ENCODE data around the gene ITPR3.
A peak's percentile ranks its signal among the peaks of the same experiment; 100 is the strongest.

- TF ChIP-seq REST (IDR thresholded peaks at IDR 0.05; ENCODE audit: low read depth) (no peak), ZBTB7A (IDR thresholded peaks at IDR 0.05; ENCODE audit: low read depth) (peak; percentile 79), CREB1 (IDR thresholded peaks at IDR 0.05; ENCODE audit: low read depth) (no peak), MAX (IDR thresholded peaks at IDR 0.05) (peak; percentile 98), EP300 (IDR thresholded peaks at IDR 0.05; ENCODE audit: borderline replicate concordance) (no peak), RAD21 (IDR thresholded peaks at IDR 0.05; ENCODE audit: low read depth) (peak; percentile 81), NFIC (IDR thresholded peaks at IDR 0.05) (peak; percentile 45), CEBPB (IDR thresholded peaks at IDR 0.05) (no peak), FOXM1 (IDR thresholded peaks at IDR 0.05; ENCODE audit: borderline replicate concordance, low read depth) (no peak), USF1 (IDR thresholded peaks at IDR 0.05) (peak; percentile 86), TAF1 (IDR thresholded peaks at IDR 0.05; ENCODE audit: low read depth) (peak; percentile 99)
Measured at GRCh38 chr6:33711140-33712129, 90.3 kb downstream of the ITPR3 start, which contains the start of gene UQCC2.

All from Ishikawa (cell line).